Measurements from ENCODE around the gene AKAP11. TPM values are rescaled to one million over a fixed set of nuclear protein-coding genes. Genes with fewer than 3 reads are reported as not detected.

Gene AKAP11
- total and polyA plus RNA-seq, 2 of the 4 experiments (the other 2 are of a cell fraction): 8.0 to 19.7 TPM

DNA sequence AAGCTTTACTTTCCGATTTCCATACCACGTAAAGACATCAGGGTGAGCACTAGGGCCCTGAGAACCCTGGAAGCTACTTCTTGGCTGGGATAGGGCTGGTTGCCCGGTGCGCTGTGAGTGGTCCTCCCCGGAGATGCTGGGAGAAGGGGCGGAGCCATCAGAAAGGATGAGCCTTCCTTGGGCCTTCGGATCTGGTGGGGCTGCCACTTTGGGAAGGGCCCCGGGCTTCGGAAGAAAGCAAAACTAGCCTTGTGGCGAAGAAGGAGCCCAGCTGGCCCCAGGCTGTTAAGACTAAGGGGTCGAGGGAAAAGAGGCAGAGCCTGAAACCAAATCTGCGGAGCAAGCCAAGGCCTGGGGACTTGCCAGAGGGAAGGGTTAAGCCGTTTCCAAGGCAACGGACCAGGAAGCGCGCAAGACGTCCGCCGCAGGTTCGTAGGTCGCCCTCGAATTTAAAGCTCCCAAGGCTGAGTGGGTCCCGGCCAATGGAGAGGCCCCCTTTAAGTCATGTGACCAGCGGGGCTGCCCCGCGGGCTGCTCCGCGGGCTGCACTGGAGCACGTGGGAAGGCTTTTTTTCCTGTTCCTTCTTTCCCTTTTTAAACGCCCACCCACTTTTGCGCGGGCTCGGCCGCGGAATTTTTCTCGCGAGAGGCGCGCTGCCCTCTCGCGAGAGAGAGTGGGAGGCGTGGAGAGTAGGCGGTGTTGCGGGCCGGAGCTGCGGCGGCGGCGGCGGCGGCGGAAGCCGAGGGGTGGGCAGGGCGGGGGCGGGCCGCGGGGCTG is 426 bp upstream of the AKAP11 start:
- Histone ChIP-seq H3K56ac (ENCODE audit: extremely low read depth, insufficient read depth, low read length) (peak overlapping the region; percentile 80), H3K9me1 (ENCODE audit: insufficient read depth, low read length) (peaks cover 3% of the 10 kb centered on the region), H2BK15ac (ENCODE audit: low read depth, low read length) (peak overlapping the region; percentile 86; the same call in 1 of the 3 replicates), H2BK20ac (ENCODE audit: low read depth, low read length) (peak overlapping the region; percentile 48), H4K8ac (ENCODE audit: low read depth in 2 of 2, low read length in 2 of 2) (peak overlapping the region; percentile 95 to 99), H3K4me2 (ENCODE audit: low read depth, low read length) (peak overlapping the region; percentile 57), H3K14ac (replicated peaks; ENCODE audit: low read depth, low read length) (peak overlapping the region; percentile 80), H2AK5ac (ENCODE audit: low read depth, low read length) (peak overlapping the region; percentile 47), H3K18ac (ENCODE audit: low read depth, low read length) (peak overlapping the region; percentile 25), H2BK5ac (ENCODE audit: low read depth, low read length, poor library complexity, severe bottlenecking) (peak overlapping the region; percentile 57), H2BK120ac (ENCODE audit: low read depth, low read length) (peak overlapping the region; percentile 85), H3K9ac (ENCODE audit: low read depth, low read length) (peak overlapping the region; percentile 38), H3K4ac (ENCODE audit: low read depth, low read length) (peak overlapping the region; percentile 86), H2AFZ (replicated peaks; ENCODE audit: low read length, poor library complexity) (peak overlapping the region; percentile 97), H4K20me1 (ENCODE audit: insufficient read depth, low read length) (no peaks in the 10 kb centered on the region), H2AK9ac (replicated peaks; ENCODE audit: low read depth, low read length, poor library complexity) (peak overlapping the region; percentile 22), H3K9me3 (ENCODE audit: control insufficient read depth, insufficient read depth, low read length) (no peaks in the 10 kb centered on the region), H3K23ac (ENCODE audit: low read depth, low read length) (peak overlapping the region; percentile 58; the same call in 1 of the 2 replicates), H3K27me3 (ENCODE audit: control insufficient read depth, insufficient read depth, low read length) (no peaks in the 10 kb centered on the region), H3K36me3 (ENCODE audit: control insufficient read depth, insufficient read depth, low read length) (no peaks in the 10 kb centered on the region), H4K5ac (ENCODE audit: low read depth, low read length) (peak overlapping the region; percentile 19), H3K4me1 (ENCODE audit: control insufficient read depth, insufficient read depth, low read length) (peaks cover 6% of the 10 kb centered on the region), H3K27ac (ENCODE audit: insufficient read depth, low read length) (peak overlapping the region; percentile 71), H3K79me1 (ENCODE audit: low read depth in 1 of 2, low read length in 2 of 2) (peaks cover 17 to 46% of the 10 kb centered on the region in 2 experiments), H3K4me3 (ENCODE audit: insufficient read depth, low read depth, low read length) (peak overlapping the region; percentile 73), H4K91ac (ENCODE audit: insufficient read depth, low read depth, low read length) (peak overlapping the region; percentile 78)
- ATAC-seq (ENCODE audit: low read depth) (peak; percentile 91), DNase-seq (peak; percentile 98)
- in situ Hi-C loops (cut with MboI; ENCODE audit: low sequenced_read_pairs): no loop called here
- dilution Hi-C loops (cut with HindIII; ENCODE audit: low sequenced_read_pairs, unreplicated experiment): no loop called here
- CTCF ChIA-PET: no interaction called here
- POLR2A ChIA-PET (ENCODE audit: unreplicated experiment): interaction anchor here (0.6 kb wide), 1 partner anchor 864 kb away, joined by 10 read pairs; no protein-coding TSS in a partner anchor
- WGBS, 2 experiments (ENCODE audit: extremely low coverage in 2 of 2, insufficient read length in 1 of 2): 5% methylated on average over 4 of the region's 57 CpGs; no CpG with 5 or more reads in 1 of the 2 experiments
- intact Hi-C loops (cut with micrococcal nuclease): no loop called here
- no TSS peak for BruUV-seq (replicated peaks)
- TF ChIP-seq RFX5 (IDR thresholded peaks at IDR 0.05; ENCODE audit: low read depth, low read length): no peak
- no peak for TF ChIP-seq MAFK (IDR thresholded peaks at IDR 0.05; ENCODE audit: low read depth, low read length)
- TF ChIP-seq SMC3 (IDR thresholded peaks at IDR 0.05; ENCODE audit: low read depth, low read length): no peak
- TF ChIP-seq CEBPB (IDR thresholded peaks at IDR 0.05; ENCODE audit: low read depth, low read length): no peak
- TF ChIP-seq, protein P1, sequence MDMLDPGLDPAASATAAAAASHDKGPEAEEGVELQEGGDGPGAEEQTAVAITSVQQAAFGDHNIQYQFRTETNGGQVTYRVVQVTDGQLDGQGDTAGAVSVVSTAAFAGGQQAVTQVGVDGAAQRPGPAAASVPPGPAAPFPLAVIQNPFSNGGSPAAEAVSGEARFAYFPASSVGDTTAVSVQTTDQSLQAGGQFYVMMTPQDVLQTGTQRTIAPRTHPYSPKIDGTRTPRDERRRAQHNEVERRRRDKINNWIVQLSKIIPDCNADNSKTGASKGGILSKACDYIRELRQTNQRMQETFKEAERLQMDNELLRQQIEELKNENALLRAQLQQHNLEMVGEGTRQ (IDR thresholded peaks at IDR 0.05; ENCODE audit: low read depth, low read length): peak; percentile 98
- TF ChIP-seq BHLHE40 (IDR thresholded peaks at IDR 0.05; ENCODE audit: low read depth, low read length): peak; percentile 65
- TF ChIP-seq FOS (IDR thresholded peaks at IDR 0.05; ENCODE audit: low read depth, low read length): no peak
- no peak for TF ChIP-seq MAZ (IDR thresholded peaks at IDR 0.05; ENCODE audit: borderline replicate concordance, low read depth, low read length)
- TF ChIP-seq MXI1 (IDR thresholded peaks at IDR 0.05; ENCODE audit: borderline replicate concordance, low read depth, low read length): peak; percentile 95
- TF ChIP-seq POLR2A (IDR thresholded peaks at IDR 0.05; ENCODE audit: low read depth, low read length): no peak; the same call in 1 of the 2 replicates
- TF ChIP-seq CHD1 (IDR thresholded peaks at IDR 0.05; ENCODE audit: low read depth, low read length): no peak

All from IMR-90 (cell line).